ENCODE results near the gene HMGN1. TPM values are rescaled to one million over a fixed set of nuclear protein-coding genes. Genes with fewer than 3 reads are reported as not detected.

Gene HMGN1
- total RNA-seq, 3 donors from 2014 or later, result 104 to 218 (median 174) TPM

GRCh38 chr21:39364949-39365348 lies 16.1 kb upstream of the HMGN1 start:
- Histone ChIP-seq H3K36me3 (ENCODE audit: low read depth) (no peaks in the 10 kb centered on the region), H3K4me3 (no peak overlapping the region), H3K9me3 (no peaks in the 10 kb centered on the region), H3K4me1 (ENCODE audit: low read depth) (no peaks in the 10 kb centered on the region)
- TF ChIP-seq, protein P1, sequence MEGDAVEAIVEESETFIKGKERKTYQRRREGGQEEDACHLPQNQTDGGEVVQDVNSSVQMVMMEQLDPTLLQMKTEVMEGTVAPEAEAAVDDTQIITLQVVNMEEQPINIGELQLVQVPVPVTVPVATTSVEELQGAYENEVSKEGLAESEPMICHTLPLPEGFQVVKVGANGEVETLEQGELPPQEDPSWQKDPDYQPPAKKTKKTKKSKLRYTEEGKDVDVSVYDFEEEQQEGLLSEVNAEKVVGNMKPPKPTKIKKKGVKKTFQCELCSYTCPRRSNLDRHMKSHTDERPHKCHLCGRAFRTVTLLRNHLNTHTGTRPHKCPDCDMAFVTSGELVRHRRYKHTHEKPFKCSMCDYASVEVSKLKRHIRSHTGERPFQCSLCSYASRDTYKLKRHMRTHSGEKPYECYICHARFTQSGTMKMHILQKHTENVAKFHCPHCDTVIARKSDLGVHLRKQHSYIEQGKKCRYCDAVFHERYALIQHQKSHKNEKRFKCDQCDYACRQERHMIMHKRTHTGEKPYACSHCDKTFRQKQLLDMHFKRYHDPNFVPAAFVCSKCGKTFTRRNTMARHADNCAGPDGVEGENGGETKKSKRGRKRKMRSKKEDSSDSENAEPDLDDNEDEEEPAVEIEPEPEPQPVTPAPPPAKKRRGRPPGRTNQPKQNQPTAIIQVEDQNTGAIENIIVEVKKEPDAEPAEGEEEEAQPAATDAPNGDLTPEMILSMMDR (IDR thresholded peaks at IDR 0.05), result no peak
- intact Hi-C loops (cut with DNase I, micrococcal nuclease), result no loop called here
- ATAC-seq (no peak), DNase-seq (no peak)

GRCh38 chr21:39363607-39364555 lies 15.0 kb upstream of the HMGN1 start:
- no peaks in the 10 kb centered on the region for H3K9me3 ChIP-seq
- TF ChIP-seq, protein P1 (IDR thresholded peaks at IDR 0.05), result no peak
- H3K36me3 ChIP-seq (ENCODE audit: low read depth), result no peaks in the 10 kb centered on the region
- DNase-seq, result no peak
- no peaks in the 10 kb centered on the region for H3K4me1 ChIP-seq (ENCODE audit: low read depth)
- ATAC-seq, result no peak
- H3K4me3 ChIP-seq, result no peak overlapping the region
- intact Hi-C loops (cut with DNase I, micrococcal nuclease), result no loop called here

GRCh38 chr21:39362733-39363132 lies 13.8 kb upstream of the HMGN1 start:
- intact Hi-C loops (cut with DNase I, micrococcal nuclease), result no loop called here
- TF ChIP-seq, protein P1 (IDR thresholded peaks at IDR 0.05), result no peak
- ATAC-seq (no peak), DNase-seq (no peak)
- Histone ChIP-seq H3K4me1 (ENCODE audit: low read depth) (no peaks in the 10 kb centered on the region), H3K9me3 (no peaks in the 10 kb centered on the region), H3K36me3 (ENCODE audit: low read depth) (no peaks in the 10 kb centered on the region), H3K4me3 (no peak overlapping the region)

- no peak for ATAC-seq
- no peak overlapping the region for H3K4me3 ChIP-seq
- intact Hi-C loops (cut with DNase I, micrococcal nuclease), result no loop called here
- no peaks in the 10 kb centered on the region for H3K4me1 ChIP-seq (ENCODE audit: low read depth)
- no peaks in the 10 kb centered on the region for H3K9me3 ChIP-seq
- H3K36me3 ChIP-seq (ENCODE audit: low read depth), result no peaks in the 10 kb centered on the region
- no peak for DNase-seq
- TF ChIP-seq, protein P1 (IDR thresholded peaks at IDR 0.05), result no peak
Measured at GRCh38 chr21:39359382-39359781, 10.5 kb upstream of the HMGN1 start.

GRCh38 chr21:39353295-39353694 lies 4.4 kb upstream of the HMGN1 start:
- no peak for DNase-seq
- TF ChIP-seq, protein P1 (IDR thresholded peaks at IDR 0.05), result no peak
- Histone ChIP-seq H3K4me1 (ENCODE audit: low read depth) (no peaks in the 10 kb centered on the region), H3K4me3 (no peak overlapping the region), H3K36me3 (ENCODE audit: low read depth) (no peaks in the 10 kb centered on the region), H3K9me3 (no peaks in the 10 kb centered on the region)
- ATAC-seq, result no peak
- intact Hi-C loops (cut with DNase I, micrococcal nuclease), result no loop called here

All from mucosa of descending colon (tissue), 3 donors.